Measurements from ENCODE around the gene XRCC3.

The XRCC3 gene

GRCh38 chr14:103738701-103739451 lies 23.6 kb upstream of the XRCC3 start:
- DNase-seq (ENCODE audit: low read depth) = no peak

GRCh38 chr14:103738166-103738565 lies 22.9 kb upstream of the XRCC3 start:
- no peak overlapping the region for H3K4me3 ChIP-seq (ENCODE audit: low read length)
- DNase-seq (ENCODE audit: low read depth) = no peak
- TF ChIP-seq CTCF (conservative IDR thresholded peaks at IDR 0.05; ENCODE audit: low read depth, low read length) = no peak

More at GRCh38 chr14:103738701-103739451, 23.6 kb upstream of the XRCC3 start:
- no peak overlapping the region for H3K4me3 ChIP-seq (ENCODE audit: low read length)
- no peak for TF ChIP-seq CTCF (conservative IDR thresholded peaks at IDR 0.05; ENCODE audit: low read depth, low read length)

DNA sequence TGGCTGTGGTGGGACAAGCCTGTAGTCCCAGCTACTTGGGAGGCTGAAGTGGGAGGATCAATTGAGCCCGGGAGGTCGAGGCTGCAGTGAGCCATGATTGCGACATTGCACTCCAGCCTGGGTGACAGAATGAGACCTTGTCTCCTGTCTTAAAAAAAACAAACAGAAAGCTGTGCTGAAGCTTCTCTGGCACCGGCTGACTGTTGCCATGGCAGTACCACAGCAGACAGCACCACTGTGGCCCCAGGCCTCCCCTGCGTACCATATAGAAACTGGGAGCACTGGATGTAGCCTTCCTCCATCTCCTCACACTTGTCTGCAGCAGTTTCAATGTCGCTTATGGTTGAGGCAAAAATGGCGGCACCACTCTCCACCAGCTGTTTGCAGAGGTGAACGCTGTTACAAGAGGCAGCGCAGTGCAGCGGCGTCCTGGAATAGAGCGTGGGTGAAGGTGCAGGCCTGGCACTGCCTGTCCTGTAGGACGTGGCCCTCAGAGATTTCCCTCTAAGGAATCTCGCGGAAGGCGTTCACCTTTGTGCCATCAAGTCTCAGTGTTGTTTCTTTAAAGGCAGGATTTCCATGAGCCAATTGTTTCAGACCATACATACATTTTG lies 22.3 kb upstream of the XRCC3 start:
- no peak for TF ChIP-seq CTCF (conservative IDR thresholded peaks at IDR 0.05; ENCODE audit: low read depth, low read length)
- H3K4me3 ChIP-seq (ENCODE audit: low read length) = no peak overlapping the region
- DNase-seq (ENCODE audit: low read depth) = no peak

DNA sequence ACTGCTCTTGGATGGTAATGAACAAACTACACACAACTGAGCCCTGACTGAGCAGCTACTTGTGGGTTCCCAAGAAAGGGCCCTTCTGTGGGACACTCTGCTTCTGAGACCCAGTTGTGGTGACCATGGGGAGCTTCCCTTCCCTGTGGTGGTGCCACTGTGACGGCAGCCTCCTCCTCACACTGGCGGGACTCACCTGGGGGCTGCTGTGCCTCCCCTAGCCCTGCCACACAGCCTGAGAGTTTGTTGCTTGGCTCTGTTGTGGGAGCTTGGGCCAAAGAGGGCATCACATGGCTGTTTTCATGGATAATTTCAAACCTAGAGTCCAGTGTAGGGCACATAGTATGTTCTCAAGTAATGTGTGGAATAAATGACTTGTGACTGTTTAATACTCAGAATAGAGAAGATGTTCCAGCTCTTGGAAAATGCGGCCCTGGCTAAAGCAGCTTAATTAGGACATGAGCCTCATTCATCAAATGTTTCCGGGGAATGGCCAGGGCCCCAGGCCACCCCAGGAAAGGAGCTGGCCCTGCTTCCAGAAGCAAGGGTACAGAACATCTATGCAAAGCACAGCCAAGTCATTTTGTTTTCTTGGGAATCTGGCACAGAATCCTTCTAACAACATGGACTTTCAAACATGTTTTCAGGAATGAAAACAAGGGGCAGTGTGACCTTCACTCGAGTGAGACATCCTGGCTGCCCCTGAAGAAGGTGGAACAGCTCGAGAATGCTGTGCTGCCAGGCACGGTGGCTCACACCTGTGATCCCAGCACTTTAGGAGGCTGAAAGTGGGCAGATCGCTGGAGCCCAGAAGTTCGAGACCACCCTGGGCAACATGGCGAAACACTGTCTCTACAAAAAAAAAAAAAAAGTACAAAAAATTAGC lies 21.5 kb upstream of the XRCC3 start:
- no peak overlapping the region for H3K4me3 ChIP-seq (ENCODE audit: low read length)
- TF ChIP-seq CTCF (conservative IDR thresholded peaks at IDR 0.05; ENCODE audit: low read depth, low read length) = no peak
- no peak for DNase-seq (ENCODE audit: low read depth)

GRCh38 chr14:103735815-103736545 lies 20.7 kb upstream of the XRCC3 start:
- H3K4me3 ChIP-seq (ENCODE audit: low read length) = no peak overlapping the region
- TF ChIP-seq CTCF (conservative IDR thresholded peaks at IDR 0.05; ENCODE audit: low read depth, low read length) = no peak
- no peak for DNase-seq (ENCODE audit: low read depth)

GRCh38 chr14:103735439-103735814 lies 20.2 kb upstream of the XRCC3 start:
- peak; percentile 12 for TF ChIP-seq CTCF (conservative IDR thresholded peaks at IDR 0.05; ENCODE audit: low read depth, low read length)
- DNase-seq (ENCODE audit: low read depth) = no peak
- no peak overlapping the region for H3K4me3 ChIP-seq (ENCODE audit: low read length)
